Mucosa of stomach (tissue), 1 donor: Measurements from ENCODE around the gene GALNT18.

ENCODE experiments used
- H3K27me3 ChIP-seq: one replicate; pipeline ENCODE4 v1.7.0; 2013; ENCODE audit warnings: mild to moderate bottlenecking, low read length; ENCODE audit not compliant: control insufficient read depth, insufficient read depth
- H3K36me3 ChIP-seq: one replicate; pipeline ENCODE4 v1.7.0; 2013; ENCODE audit warnings: low read length; ENCODE audit not compliant: control insufficient read depth, insufficient read depth
- H3K4me1 ChIP-seq: one replicate; pipeline ENCODE4 v1.7.0; 2013; ENCODE audit warnings: mild to moderate bottlenecking, low read length; ENCODE audit not compliant: control insufficient read depth, insufficient read depth
- H3K4me3 ChIP-seq: one replicate; pipeline ENCODE4 v1.7.0; 2013; ENCODE audit warnings: low read length
- H3K9ac ChIP-seq: one replicate; pipeline ENCODE4 v1.7.0; 2013; ENCODE audit warnings: mild to moderate bottlenecking, low read length, moderate library complexity
- H3K9me3 ChIP-seq: one replicate; pipeline ENCODE4 v1.7.0; 2013; ENCODE audit warnings: mild to moderate bottlenecking, low read length, moderate library complexity; ENCODE audit not compliant: control insufficient read depth
- donor health status: Pancreatic carcinoma.

GALNT18 gene

GRCh38 chr11:11444027-11444803 lies 177.6 kb downstream of the GALNT18 start:
- H3K9me3 ChIP-seq: no peaks in the 10 kb centered on the region
- H3K4me1 ChIP-seq: no peaks in the 10 kb centered on the region
- H3K9ac ChIP-seq: no peak overlapping the region
- no peak overlapping the region for H3K4me3 ChIP-seq
- H3K36me3 ChIP-seq: no peaks in the 10 kb centered on the region
- no peaks in the 10 kb centered on the region for H3K27me3 ChIP-seq

GRCh38 chr11:11442791-11443190 lies 179.0 kb downstream of the GALNT18 start:
- Histone ChIP-seq H3K36me3 (no peaks in the 10 kb centered on the region), H3K9me3 (no peaks in the 10 kb centered on the region), H3K4me1 (no peaks in the 10 kb centered on the region), H3K9ac (no peak overlapping the region), H3K4me3 (no peak overlapping the region), H3K27me3 (no peaks in the 10 kb centered on the region)

DNA sequence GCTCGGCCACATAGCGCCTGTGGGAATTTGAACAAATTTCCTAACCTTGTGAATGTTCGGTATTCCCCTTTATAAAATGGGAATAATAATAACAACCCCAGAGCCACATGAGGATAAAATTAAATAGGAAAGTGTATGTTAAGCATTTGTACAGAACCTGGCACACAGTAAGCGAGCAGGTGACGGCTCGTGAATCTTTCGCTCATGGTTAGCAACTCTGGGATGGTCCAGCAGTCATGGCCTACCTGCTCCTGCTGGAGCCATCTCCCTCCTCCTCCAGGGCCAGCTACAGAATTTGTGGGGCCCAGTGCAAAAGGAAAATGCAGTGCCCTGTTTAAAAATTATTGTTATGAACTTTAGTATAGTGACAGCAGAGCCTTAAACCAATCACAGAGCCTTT lies 180.3 kb downstream of the GALNT18 start:
- Histone ChIP-seq H3K9me3 (no peaks in the 10 kb centered on the region), H3K9ac (no peak overlapping the region), H3K36me3 (no peaks in the 10 kb centered on the region), H3K4me3 (no peak overlapping the region), H3K27me3 (no peaks in the 10 kb centered on the region), H3K4me1 (no peaks in the 10 kb centered on the region)

DNA sequence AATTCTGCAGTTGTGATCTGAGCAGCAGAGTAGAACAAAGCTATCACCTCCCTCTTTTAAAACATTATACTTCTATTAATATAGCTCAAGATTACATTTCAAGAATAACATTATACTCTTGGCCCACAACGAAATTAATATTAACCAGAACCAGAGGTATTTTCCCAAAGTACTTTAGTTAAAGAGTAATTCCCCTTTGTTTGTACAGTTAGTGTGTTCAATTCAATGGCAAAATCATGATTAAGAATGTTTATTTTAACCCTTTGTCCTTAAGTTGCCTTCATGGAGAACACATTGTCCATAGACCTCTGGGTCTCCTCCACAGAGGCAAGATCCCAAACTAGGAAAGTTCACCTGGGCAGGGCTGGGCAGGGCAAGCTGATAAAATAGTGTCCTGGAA lies 180.7 kb downstream of the GALNT18 start:
- Histone ChIP-seq H3K9ac (no peak overlapping the region), H3K27me3 (no peaks in the 10 kb centered on the region), H3K36me3 (no peaks in the 10 kb centered on the region), H3K9me3 (no peaks in the 10 kb centered on the region), H3K4me1 (no peaks in the 10 kb centered on the region), H3K4me3 (no peak overlapping the region)

GRCh38 chr11:11440144-11440543 lies 181.7 kb downstream of the GALNT18 start:
- no peaks in the 10 kb centered on the region for H3K9me3 ChIP-seq
- H3K4me1 ChIP-seq: no peaks in the 10 kb centered on the region
- H3K36me3 ChIP-seq: no peaks in the 10 kb centered on the region
- H3K9ac ChIP-seq: no peak overlapping the region
- H3K4me3 ChIP-seq: no peak overlapping the region
- H3K27me3 ChIP-seq: no peaks in the 10 kb centered on the region

DNA sequence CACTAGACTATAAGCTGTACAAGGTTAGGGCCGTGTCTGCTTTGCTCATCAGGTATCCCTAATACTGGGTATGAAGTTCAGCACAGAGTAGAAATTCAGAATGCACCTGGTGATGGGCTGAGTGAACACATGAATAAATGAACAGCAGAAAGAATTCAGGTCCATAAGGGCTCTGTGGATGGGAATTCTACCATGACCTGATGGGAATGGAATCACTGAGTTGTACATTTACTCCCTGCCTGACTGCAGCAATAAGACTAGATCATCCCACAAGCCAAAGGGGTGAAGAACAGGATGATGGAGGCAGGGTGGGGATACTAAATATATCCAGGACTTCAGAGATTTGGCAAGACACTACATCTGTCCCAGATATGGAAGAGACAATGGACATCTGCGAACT lies 182.2 kb downstream of the GALNT18 start:
- Histone ChIP-seq H3K9ac (no peak overlapping the region), H3K9me3 (no peaks in the 10 kb centered on the region), H3K36me3 (no peaks in the 10 kb centered on the region), H3K4me1 (no peaks in the 10 kb centered on the region), H3K4me3 (no peak overlapping the region), H3K27me3 (no peaks in the 10 kb centered on the region)

DNA sequence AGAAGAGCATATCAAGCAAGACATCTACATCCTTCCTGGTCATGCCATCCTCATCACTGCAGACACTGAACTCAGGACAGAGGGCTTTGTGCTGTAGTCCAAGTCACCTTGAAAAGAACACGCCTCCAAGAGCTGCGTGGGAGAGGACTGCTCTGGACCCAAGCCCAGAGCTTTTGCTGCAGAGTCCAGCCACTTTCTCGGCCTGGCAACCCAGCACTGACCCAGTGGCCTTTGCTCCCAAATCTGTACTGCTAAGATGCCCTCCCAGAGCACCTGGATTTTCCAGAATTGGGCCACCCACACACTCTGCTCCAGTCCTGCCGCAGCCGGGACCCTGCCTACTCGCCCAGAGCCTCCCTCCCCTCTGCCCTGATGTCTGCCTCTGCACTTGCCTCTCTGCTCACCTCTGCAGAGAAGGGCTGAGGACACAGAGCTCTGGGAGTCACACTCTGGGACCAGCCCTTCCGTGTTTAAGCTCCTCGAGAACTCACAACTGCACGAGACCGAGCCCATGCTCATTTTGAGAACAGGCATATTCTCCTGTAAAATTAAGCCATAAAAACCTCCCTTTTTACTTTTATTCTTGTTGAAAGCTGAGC lies 185.0 kb downstream of the GALNT18 start:
- Histone ChIP-seq H3K27me3 (no peaks in the 10 kb centered on the region), H3K4me1 (no peaks in the 10 kb centered on the region), H3K9ac (no peak overlapping the region), H3K4me3 (no peak overlapping the region), H3K36me3 (no peaks in the 10 kb centered on the region), H3K9me3 (no peaks in the 10 kb centered on the region)

GRCh38 chr11:11435635-11436034 lies 186.2 kb downstream of the GALNT18 start:
- Histone ChIP-seq H3K4me1 (no peaks in the 10 kb centered on the region), H3K27me3 (no peaks in the 10 kb centered on the region), H3K9me3 (no peaks in the 10 kb centered on the region), H3K4me3 (no peak overlapping the region), H3K36me3 (no peaks in the 10 kb centered on the region), H3K9ac (no peak overlapping the region)

DNA sequence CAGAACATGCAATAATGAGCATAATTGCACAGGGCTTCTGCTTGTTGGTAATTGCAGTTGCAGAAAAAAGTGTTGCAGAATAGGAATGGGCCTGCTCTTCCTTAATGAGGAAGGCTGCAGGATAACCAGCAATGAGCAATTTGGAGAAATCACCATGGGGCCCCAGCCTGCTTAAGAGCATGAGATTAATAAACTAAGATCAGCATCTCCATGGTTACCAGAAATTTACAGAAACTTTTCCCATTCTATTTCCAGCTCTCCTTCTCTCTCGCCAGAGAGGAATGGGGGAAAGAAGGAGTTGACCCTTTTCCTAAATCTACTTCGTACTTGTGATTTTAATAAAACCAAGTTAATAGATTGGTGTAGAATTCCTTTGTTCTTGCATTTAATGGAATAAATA lies 187.8 kb downstream of the GALNT18 start:
- Histone ChIP-seq H3K4me3 (no peak overlapping the region), H3K36me3 (no peaks in the 10 kb centered on the region), H3K27me3 (no peaks in the 10 kb centered on the region), H3K4me1 (no peaks in the 10 kb centered on the region), H3K9me3 (no peaks in the 10 kb centered on the region), H3K9ac (no peak overlapping the region)

GRCh38 chr11:11432621-11433319 lies 189.0 kb downstream of the GALNT18 start:
- Histone ChIP-seq H3K4me3 (no peak overlapping the region), H3K36me3 (no peaks in the 10 kb centered on the region), H3K9ac (no peak overlapping the region), H3K27me3 (no peaks in the 10 kb centered on the region), H3K4me1 (no peaks in the 10 kb centered on the region), H3K9me3 (no peaks in the 10 kb centered on the region)

DNA sequence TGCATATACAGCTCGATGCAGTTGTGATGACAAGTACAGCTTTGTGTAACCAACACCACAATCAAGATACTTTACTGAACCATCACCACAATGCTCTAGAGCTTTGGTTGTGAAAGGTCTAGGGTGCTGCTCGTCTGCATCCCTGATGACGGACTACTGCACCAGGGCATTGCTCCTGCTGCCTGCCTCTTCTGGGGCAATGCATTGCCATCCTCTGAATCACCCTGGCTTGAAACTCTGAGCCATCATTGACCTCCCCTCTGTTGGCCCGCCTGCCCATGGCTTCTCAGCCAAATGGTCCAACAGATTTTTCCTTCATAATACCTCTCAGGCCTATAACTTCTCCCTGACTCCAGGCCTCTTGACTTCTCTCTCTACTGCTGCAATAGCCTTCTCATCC lies 191.4 kb downstream of the GALNT18 start:
- no peaks in the 10 kb centered on the region for H3K9me3 ChIP-seq
- no peak overlapping the region for H3K9ac ChIP-seq
- H3K27me3 ChIP-seq: no peaks in the 10 kb centered on the region
- H3K4me1 ChIP-seq: no peaks in the 10 kb centered on the region
- H3K4me3 ChIP-seq: no peak overlapping the region
- no peaks in the 10 kb centered on the region for H3K36me3 ChIP-seq

DNA sequence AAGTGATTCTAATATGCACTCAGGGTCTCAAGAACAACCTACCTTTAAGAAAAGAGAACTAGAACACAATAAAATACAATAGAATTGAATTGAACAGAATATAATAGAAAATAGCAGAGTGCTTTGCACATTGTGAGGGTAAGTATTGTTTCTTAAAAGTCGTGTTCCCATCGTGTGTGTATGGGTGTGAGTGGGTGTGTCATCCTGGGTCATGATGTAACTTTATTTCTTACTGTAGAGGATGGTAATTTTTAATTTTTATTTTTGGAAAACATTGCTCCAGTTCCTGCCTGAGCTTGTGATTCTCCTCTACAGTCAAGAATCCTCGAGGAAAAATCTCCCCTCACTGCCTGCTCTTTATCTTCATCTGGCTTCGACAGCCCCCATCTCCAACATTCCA lies 193.1 kb downstream of the GALNT18 start:
- Histone ChIP-seq H3K9me3 (no peaks in the 10 kb centered on the region), H3K9ac (no peak overlapping the region), H3K4me3 (no peak overlapping the region), H3K27me3 (peaks cover 4% of the 10 kb centered on the region), H3K4me1 (no peaks in the 10 kb centered on the region), H3K36me3 (no peaks in the 10 kb centered on the region)
